Measurements from ENCODE around the gene SMG7. TPM values are rescaled to one million over a fixed set of nuclear protein-coding genes. Genes with fewer than 3 reads are reported as not detected.

SMG7 gene
- total RNA-seq, 1 donor from 2014 or later = 63.4 TPM

- H3K27ac Mint-ChIP-seq = no peak overlapping the region
- H3K4me1 Mint-ChIP-seq (ENCODE audit: unreplicated experiment) = no peaks in the 10 kb centered on the region
- H3K27me3 Mint-ChIP-seq = no peaks in the 10 kb centered on the region
- no peaks in the 10 kb centered on the region for H3K9me3 Mint-ChIP-seq
- H3K4me3 Mint-ChIP-seq = no peak overlapping the region
- peaks cover 23% of the 10 kb centered on the region for H3K36me3 Mint-ChIP-seq
- DNase-seq (ENCODE audit: extremely low spot score, unreplicated experiment) = no peak
- no peak for TF ChIP-seq CTCF (conservative IDR thresholded peaks at IDR 0.05)
Observed at GRCh38 chr1:183552441-183552840, 80.1 kb downstream of the SMG7 start.

- Mint-ChIP-seq H3K36me3 (peaks cover 25% of the 10 kb centered on the region), H3K4me1 (ENCODE audit: unreplicated experiment) (no peaks in the 10 kb centered on the region), H3K9me3 (no peaks in the 10 kb centered on the region), H3K27ac (no peak overlapping the region), H3K27me3 (no peaks in the 10 kb centered on the region), H3K4me3 (no peak overlapping the region)
- no peak for TF ChIP-seq CTCF (conservative IDR thresholded peaks at IDR 0.05)
- no peak for DNase-seq (ENCODE audit: extremely low spot score, unreplicated experiment)
Observed at GRCh38 chr1:183552891-183553290, 80.6 kb downstream of the SMG7 start.

- Mint-ChIP-seq H3K9me3 (no peaks in the 10 kb centered on the region), H3K27me3 (no peaks in the 10 kb centered on the region), H3K4me1 (ENCODE audit: unreplicated experiment) (no peaks in the 10 kb centered on the region), H3K27ac (no peak overlapping the region), H3K36me3 (peaks cover 25% of the 10 kb centered on the region), H3K4me3 (no peak overlapping the region)
- no peak for TF ChIP-seq CTCF (conservative IDR thresholded peaks at IDR 0.05)
- no peak for DNase-seq (ENCODE audit: extremely low spot score, unreplicated experiment)
Observed at GRCh38 chr1:183553331-183553730, 81.0 kb downstream of the SMG7 start.

- no peaks in the 10 kb centered on the region for H3K27me3 Mint-ChIP-seq
- H3K4me3 Mint-ChIP-seq = no peak overlapping the region
- no peak for DNase-seq (ENCODE audit: extremely low spot score, unreplicated experiment)
- no peaks in the 10 kb centered on the region for H3K4me1 Mint-ChIP-seq (ENCODE audit: unreplicated experiment)
- H3K9me3 Mint-ChIP-seq = no peaks in the 10 kb centered on the region
- TF ChIP-seq CTCF (conservative IDR thresholded peaks at IDR 0.05) = no peak
- peaks cover 25% of the 10 kb centered on the region for H3K36me3 Mint-ChIP-seq
- no peak overlapping the region for H3K27ac Mint-ChIP-seq
Observed at GRCh38 chr1:183553764-183554163, 81.5 kb downstream of the SMG7 start.

GRCh38 chr1:183554577-183554976 lies 82.3 kb downstream of the SMG7 start:
- Mint-ChIP-seq H3K27me3 (no peaks in the 10 kb centered on the region), H3K36me3 (peaks cover 25% of the 10 kb centered on the region), H3K4me3 (no peak overlapping the region), H3K27ac (no peak overlapping the region), H3K4me1 (ENCODE audit: unreplicated experiment) (no peaks in the 10 kb centered on the region), H3K9me3 (no peaks in the 10 kb centered on the region)
- DNase-seq (ENCODE audit: extremely low spot score, unreplicated experiment) = no peak
- TF ChIP-seq CTCF (conservative IDR thresholded peaks at IDR 0.05) = no peak

- no peak for TF ChIP-seq CTCF (conservative IDR thresholded peaks at IDR 0.05)
- Mint-ChIP-seq H3K4me1 (ENCODE audit: unreplicated experiment) (peaks cover 5% of the 10 kb centered on the region), H3K9me3 (no peaks in the 10 kb centered on the region), H3K27ac (no peak overlapping the region), H3K4me3 (no peak overlapping the region), H3K27me3 (no peaks in the 10 kb centered on the region), H3K36me3 (peaks cover 4% of the 10 kb centered on the region)
- no peak for DNase-seq (ENCODE audit: extremely low spot score, unreplicated experiment)
Observed at GRCh38 chr1:183559061-183559460, 86.8 kb downstream of the SMG7 start.

Measured in type B pancreatic cell (in vitro differentiated cells).